ENCODE results near the gene ELAVL2. TPM values are rescaled to one million over a fixed set of nuclear protein-coding genes. Genes with fewer than 3 reads are reported as not detected.

Gene ELAVL2
- total RNA-seq, 1 donor from 2014 or later: 0.51 TPM

GRCh38 chr9:23672151-23672550, 153.9 kb downstream of the ELAVL2 start:
- no peak for TF ChIP-seq CTCF (IDR thresholded peaks at IDR 0.05)
- Mint-ChIP-seq H3K9me3 (ENCODE audit: unreplicated experiment) (peaks cover 15% of the 10 kb centered on the region), H3K36me3 (ENCODE audit: unreplicated experiment) (no peaks in the 10 kb centered on the region), H3K4me1 (ENCODE audit: unreplicated experiment) (no peaks in the 10 kb centered on the region), H3K27ac (ENCODE audit: unreplicated experiment) (no peak overlapping the region), H3K4me3 (ENCODE audit: unreplicated experiment) (no peak overlapping the region), H3K27me3 (ENCODE audit: unreplicated experiment) (no peaks in the 10 kb centered on the region)
- DNase-seq (ENCODE audit: extremely low spot score, unreplicated experiment): no peak

GRCh38 chr9:23669776-23670175, 156.3 kb downstream of the ELAVL2 start:
- DNase-seq (ENCODE audit: extremely low spot score, unreplicated experiment): no peak
- Mint-ChIP-seq H3K27ac (ENCODE audit: unreplicated experiment) (no peak overlapping the region), H3K36me3 (ENCODE audit: unreplicated experiment) (no peaks in the 10 kb centered on the region), H3K27me3 (ENCODE audit: unreplicated experiment) (no peaks in the 10 kb centered on the region), H3K9me3 (ENCODE audit: unreplicated experiment) (peaks cover 15% of the 10 kb centered on the region), H3K4me1 (ENCODE audit: unreplicated experiment) (no peaks in the 10 kb centered on the region), H3K4me3 (ENCODE audit: unreplicated experiment) (no peak overlapping the region)
- no peak for TF ChIP-seq CTCF (IDR thresholded peaks at IDR 0.05)

- H3K36me3 Mint-ChIP-seq (ENCODE audit: unreplicated experiment): no peaks in the 10 kb centered on the region
- no peak overlapping the region for H3K27ac Mint-ChIP-seq (ENCODE audit: unreplicated experiment)
- no peak for DNase-seq (ENCODE audit: extremely low spot score, unreplicated experiment)
- H3K4me1 Mint-ChIP-seq (ENCODE audit: unreplicated experiment): no peaks in the 10 kb centered on the region
- H3K9me3 Mint-ChIP-seq (ENCODE audit: unreplicated experiment): peaks cover 15% of the 10 kb centered on the region
- TF ChIP-seq CTCF (IDR thresholded peaks at IDR 0.05): no peak
- H3K27me3 Mint-ChIP-seq (ENCODE audit: unreplicated experiment): no peaks in the 10 kb centered on the region
- no peak overlapping the region for H3K4me3 Mint-ChIP-seq (ENCODE audit: unreplicated experiment)
Measured at GRCh38 chr9:23665635-23666034, 160.4 kb downstream of the ELAVL2 start.

- Mint-ChIP-seq H3K27me3 (ENCODE audit: unreplicated experiment) (no peaks in the 10 kb centered on the region), H3K9me3 (ENCODE audit: unreplicated experiment) (peaks cover 15% of the 10 kb centered on the region), H3K4me3 (ENCODE audit: unreplicated experiment) (no peak overlapping the region), H3K36me3 (ENCODE audit: unreplicated experiment) (no peaks in the 10 kb centered on the region), H3K27ac (ENCODE audit: unreplicated experiment) (no peak overlapping the region), H3K4me1 (ENCODE audit: unreplicated experiment) (no peaks in the 10 kb centered on the region)
- no peak for TF ChIP-seq CTCF (IDR thresholded peaks at IDR 0.05)
- no peak for DNase-seq (ENCODE audit: extremely low spot score, unreplicated experiment)
Measured at GRCh38 chr9:23665051-23665450, 161.0 kb downstream of the ELAVL2 start.

GRCh38 chr9:23663946-23664345, 162.1 kb downstream of the ELAVL2 start:
- peaks cover 15% of the 10 kb centered on the region for H3K9me3 Mint-ChIP-seq (ENCODE audit: unreplicated experiment)
- no peaks in the 10 kb centered on the region for H3K4me1 Mint-ChIP-seq (ENCODE audit: unreplicated experiment)
- H3K27me3 Mint-ChIP-seq (ENCODE audit: unreplicated experiment): no peaks in the 10 kb centered on the region
- no peaks in the 10 kb centered on the region for H3K36me3 Mint-ChIP-seq (ENCODE audit: unreplicated experiment)
- TF ChIP-seq CTCF (IDR thresholded peaks at IDR 0.05): no peak
- H3K27ac Mint-ChIP-seq (ENCODE audit: unreplicated experiment): no peak overlapping the region
- H3K4me3 Mint-ChIP-seq (ENCODE audit: unreplicated experiment): no peak overlapping the region
- DNase-seq (ENCODE audit: extremely low spot score, unreplicated experiment): no peak

All from osteocyte (in vitro differentiated cells).